ENCODE data around the gene SPATA16.
A peak's percentile ranks its signal among the peaks of the same experiment; 100 is the strongest.
"Not testable (repeated sequence)": the region's sequence is repeated elsewhere in the genome, so short reads cannot be mapped to it uniquely, and the experiment has no call there.

SPATA16 gene

DNA sequence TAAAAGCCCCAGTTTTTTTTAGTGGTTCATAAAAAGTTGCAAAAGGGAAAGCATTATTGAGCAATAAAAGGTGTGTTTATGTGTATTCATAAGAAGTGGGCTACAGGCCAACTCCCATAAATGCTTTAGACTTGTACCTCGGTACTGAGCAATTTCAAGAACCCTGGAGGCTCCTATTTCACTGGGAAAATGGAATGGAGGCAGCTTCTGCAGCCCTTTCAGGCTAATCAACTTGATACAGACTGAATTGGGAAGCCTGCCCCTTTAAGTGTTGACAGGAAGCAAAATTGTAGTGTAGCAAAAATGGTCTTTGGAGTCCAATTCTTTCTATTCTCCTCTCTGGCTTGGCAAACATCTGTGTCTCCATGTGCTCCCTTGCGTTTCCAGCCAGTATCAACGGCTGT lies 271.7 kb downstream of the SPATA16 start:
- H4K91ac ChIP-seq (ENCODE audit: low read depth, low read length) = no peak overlapping the region
- no peak overlapping the region for H3K27ac ChIP-seq (ENCODE audit: low read depth, low read length)
- no peak overlapping the region for H4K12ac ChIP-seq (ENCODE audit: low read depth, low read length)
- H3K27me3 ChIP-seq (ENCODE audit: insufficient read depth, low read length) = no peaks in the 10 kb centered on the region
- no peak overlapping the region for H3K23ac ChIP-seq (ENCODE audit: low read length)
- no peak overlapping the region for H3K9ac ChIP-seq (ENCODE audit: low read length)
- H3K4me1 ChIP-seq (ENCODE audit: control insufficient read depth in 1 of 2, insufficient read depth in 2 of 2, low read length in 2 of 2) = no peaks in the 10 kb centered on the region
- H3K4me2 ChIP-seq (ENCODE audit: low read length) = no peak overlapping the region
- H2BK5ac ChIP-seq (ENCODE audit: low read depth, low read length, poor library complexity) = no peak overlapping the region
- no CpG with 5 or more reads among the region's 3 CpGs for WGBS (ENCODE audit: extremely low coverage, insufficient coverage, insufficient read length)
- no peak overlapping the region for H2AK5ac ChIP-seq (ENCODE audit: low read length)
- H2BK12ac ChIP-seq (ENCODE audit: low read length) = no peak overlapping the region
- no peak overlapping the region for H3K4me3 ChIP-seq (ENCODE audit: low read depth, low read length)
- H3K4ac ChIP-seq (ENCODE audit: low read depth, low read length) = no peak overlapping the region
- no peaks in the 10 kb centered on the region for H3K36me3 ChIP-seq (ENCODE audit: control insufficient read depth in 1 of 2, insufficient read depth in 2 of 2, low read length in 2 of 2)
- H3K14ac ChIP-seq (ENCODE audit: low read length) = no peak overlapping the region
- no peak overlapping the region for H3K18ac ChIP-seq (ENCODE audit: low read length)
- no peaks in the 10 kb centered on the region for H3K9me3 ChIP-seq (ENCODE audit: insufficient read depth, low read depth, low read length)
- no peak overlapping the region for H2BK120ac ChIP-seq (ENCODE audit: insufficient read depth, low read length, poor library complexity)
- H4K8ac ChIP-seq (ENCODE audit: low read depth, low read length) = no peak overlapping the region
- no peaks in the 10 kb centered on the region for H3K79me2 ChIP-seq (ENCODE audit: control insufficient read depth, insufficient read depth, low read length, poor library complexity)
- no peak for DNase-seq
- H2AFZ ChIP-seq (ENCODE audit: insufficient read depth, low read length, poor library complexity) = no peak overlapping the region
- H3K79me1 ChIP-seq (ENCODE audit: low read length) = no peaks in the 10 kb centered on the region

DNA sequence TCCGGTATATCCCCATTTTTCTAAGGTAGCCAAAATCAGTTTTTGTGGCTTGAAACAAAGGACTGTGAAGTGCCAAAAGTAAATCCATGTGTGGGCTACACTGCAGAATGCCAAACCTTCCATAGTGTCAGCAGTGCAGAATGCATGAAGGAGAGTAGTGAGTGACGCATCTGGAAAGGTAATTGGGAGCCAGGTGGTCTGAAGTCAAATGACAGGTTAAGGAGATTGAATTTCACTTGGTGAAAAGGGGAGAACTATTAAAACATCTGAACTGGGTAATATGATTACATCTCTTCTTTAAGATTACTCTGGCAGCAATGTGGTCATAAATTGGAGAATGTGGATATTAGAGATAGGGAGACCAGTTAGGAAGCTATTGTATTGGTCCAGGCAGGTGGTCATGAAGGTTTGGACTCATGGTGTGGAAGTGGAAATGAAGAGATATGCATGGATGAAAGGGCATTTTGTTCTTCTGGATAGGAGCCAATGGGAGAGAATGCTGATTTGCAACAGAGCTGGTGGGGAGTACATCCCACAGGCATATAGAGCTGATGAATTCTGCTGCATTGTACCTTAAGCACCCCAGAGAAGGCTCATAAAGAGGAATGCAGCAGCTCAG lies 272.3 kb downstream of the SPATA16 start:
- no peak overlapping the region for H2AK5ac ChIP-seq (ENCODE audit: low read length)
- H3K79me2 ChIP-seq (ENCODE audit: control insufficient read depth, insufficient read depth, low read length, poor library complexity) = no peaks in the 10 kb centered on the region
- H3K4me3 ChIP-seq (ENCODE audit: low read depth, low read length) = no peak overlapping the region
- no peak overlapping the region for H3K4me2 ChIP-seq (ENCODE audit: low read length)
- H3K4me1 ChIP-seq (ENCODE audit: control insufficient read depth in 1 of 2, insufficient read depth in 2 of 2, low read length in 2 of 2) = no peaks in the 10 kb centered on the region
- no peak overlapping the region for H4K8ac ChIP-seq (ENCODE audit: low read depth, low read length)
- H4K91ac ChIP-seq (ENCODE audit: low read depth, low read length) = no peak overlapping the region
- no peak overlapping the region for H4K12ac ChIP-seq (ENCODE audit: low read depth, low read length)
- no peaks in the 10 kb centered on the region for H3K36me3 ChIP-seq (ENCODE audit: control insufficient read depth in 1 of 2, insufficient read depth in 2 of 2, low read length in 2 of 2)
- H3K79me1 ChIP-seq (ENCODE audit: low read length) = no peaks in the 10 kb centered on the region
- H3K23ac ChIP-seq (ENCODE audit: low read length) = peak overlapping the region; percentile 71
- H3K4ac ChIP-seq (ENCODE audit: low read depth, low read length) = no peak overlapping the region
- H3K18ac ChIP-seq (ENCODE audit: low read length) = no peak overlapping the region
- H3K9me3 ChIP-seq (ENCODE audit: insufficient read depth, low read depth, low read length) = no peaks in the 10 kb centered on the region
- DNase-seq = no peak
- no CpG with 5 or more reads among the region's 2 CpGs for WGBS (ENCODE audit: extremely low coverage, insufficient coverage, insufficient read length)
- no peak overlapping the region for H3K27ac ChIP-seq (ENCODE audit: low read depth, low read length)
- no peak overlapping the region for H2AFZ ChIP-seq (ENCODE audit: insufficient read depth, low read length, poor library complexity)
- no peak overlapping the region for H3K14ac ChIP-seq (ENCODE audit: low read length)
- no peak overlapping the region for H2BK120ac ChIP-seq (ENCODE audit: insufficient read depth, low read length, poor library complexity)
- no peak overlapping the region for H2BK12ac ChIP-seq (ENCODE audit: low read length)
- no peak overlapping the region for H3K9ac ChIP-seq (ENCODE audit: low read length)
- H2BK5ac ChIP-seq (ENCODE audit: low read depth, low read length, poor library complexity) = no peak overlapping the region
- H3K27me3 ChIP-seq (ENCODE audit: insufficient read depth, low read length) = no peaks in the 10 kb centered on the region

DNA sequence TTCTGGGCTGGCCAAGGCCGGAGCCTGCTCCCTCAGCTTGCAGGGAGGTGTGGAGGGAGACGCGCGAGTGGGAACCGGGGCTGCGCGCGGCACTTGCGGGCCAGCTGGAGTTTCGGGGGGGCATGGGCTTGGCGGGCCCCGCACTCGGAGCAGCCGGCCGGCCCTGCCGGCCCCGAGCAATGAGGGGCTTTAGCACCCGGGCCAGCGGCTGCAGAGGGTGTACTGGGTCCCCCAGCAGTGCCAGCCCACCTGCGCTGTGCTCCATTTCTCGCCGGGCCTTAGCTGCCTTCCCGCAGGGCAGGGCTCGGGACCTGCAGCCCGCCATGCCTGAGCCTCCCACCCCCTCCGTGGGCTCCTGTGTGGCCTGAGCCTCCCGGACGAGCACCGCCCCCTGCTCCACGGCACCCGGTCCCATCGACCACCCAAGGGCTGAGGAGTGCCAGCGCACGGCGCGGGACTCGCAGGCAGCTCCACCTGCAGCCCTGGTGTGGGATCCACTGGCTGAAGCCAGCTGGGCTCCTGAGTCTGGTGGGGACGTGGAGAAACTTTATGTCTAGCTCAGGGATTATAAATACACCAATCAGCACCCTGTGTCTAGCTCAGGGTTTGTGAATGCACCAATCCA lies 274.2 kb downstream of the SPATA16 start:
- not testable (repeated sequence) for H4K12ac ChIP-seq (ENCODE audit: low read depth, low read length); DNase-seq; H4K8ac ChIP-seq (ENCODE audit: low read depth, low read length); H3K23ac ChIP-seq (ENCODE audit: low read length); H3K36me3 ChIP-seq (ENCODE audit: control insufficient read depth in 1 of 2, insufficient read depth in 2 of 2, low read length in 2 of 2); H2AFZ ChIP-seq (ENCODE audit: insufficient read depth, low read length, poor library complexity); H2BK12ac ChIP-seq (ENCODE audit: low read length); H3K79me2 ChIP-seq (ENCODE audit: control insufficient read depth, insufficient read depth, low read length, poor library complexity); H3K79me1 ChIP-seq (ENCODE audit: low read length); H2AK5ac ChIP-seq (ENCODE audit: low read length); H3K4me1 ChIP-seq (ENCODE audit: control insufficient read depth in 1 of 2, insufficient read depth in 2 of 2, low read length in 2 of 2); H3K18ac ChIP-seq (ENCODE audit: low read length); H2BK120ac ChIP-seq (ENCODE audit: insufficient read depth, low read length, poor library complexity); H3K4me3 ChIP-seq (ENCODE audit: low read depth, low read length); H3K27ac ChIP-seq (ENCODE audit: low read depth, low read length); H3K4me2 ChIP-seq (ENCODE audit: low read length); H3K4ac ChIP-seq (ENCODE audit: low read depth, low read length); H3K9ac ChIP-seq (ENCODE audit: low read length); H2BK5ac ChIP-seq (ENCODE audit: low read depth, low read length, poor library complexity); H4K91ac ChIP-seq (ENCODE audit: low read depth, low read length); H3K27me3 ChIP-seq (ENCODE audit: insufficient read depth, low read length); H3K14ac ChIP-seq (ENCODE audit: low read length); H3K9me3 ChIP-seq (ENCODE audit: insufficient read depth, low read depth, low read length)
- WGBS (ENCODE audit: extremely low coverage, insufficient coverage, insufficient read length) = no CpG with 5 or more reads among the region's 38 CpGs

DNA sequence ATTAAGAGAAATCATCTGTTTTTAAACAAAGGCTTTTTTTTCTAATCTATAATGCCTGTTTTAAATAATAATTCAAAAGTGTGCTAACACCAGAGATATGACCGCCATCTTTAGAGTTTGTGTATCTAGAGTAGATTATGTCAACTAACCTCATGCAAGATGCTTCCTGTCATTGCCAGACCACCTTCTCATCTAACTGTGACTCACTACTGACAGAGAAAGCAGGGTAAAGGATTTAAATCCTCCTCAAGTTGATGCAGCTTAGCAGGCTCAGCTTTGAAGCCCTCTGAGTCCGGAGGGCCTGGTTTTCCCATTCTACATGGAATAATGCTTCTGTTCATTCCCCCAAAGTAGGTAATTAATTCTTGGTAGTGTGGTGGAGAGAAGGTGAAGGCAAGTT lies 282.0 kb downstream of the SPATA16 start:
- H3K4me1 ChIP-seq (ENCODE audit: control insufficient read depth in 1 of 2, insufficient read depth in 2 of 2, low read length in 2 of 2) = peaks cover 0 to 2% of the 10 kb centered on the region in 2 experiments
- H3K79me2 ChIP-seq (ENCODE audit: control insufficient read depth, insufficient read depth, low read length, poor library complexity) = no peaks in the 10 kb centered on the region
- no peak overlapping the region for H4K91ac ChIP-seq (ENCODE audit: low read depth, low read length)
- no peak overlapping the region for H2AFZ ChIP-seq (ENCODE audit: insufficient read depth, low read length, poor library complexity)
- no peak overlapping the region for H3K4me3 ChIP-seq (ENCODE audit: low read depth, low read length)
- no peaks in the 10 kb centered on the region for H3K36me3 ChIP-seq (ENCODE audit: control insufficient read depth in 1 of 2, insufficient read depth in 2 of 2, low read length in 2 of 2)
- H3K23ac ChIP-seq (ENCODE audit: low read length) = no peak overlapping the region
- no peak overlapping the region for H2BK120ac ChIP-seq (ENCODE audit: insufficient read depth, low read length, poor library complexity)
- no peak overlapping the region for H3K14ac ChIP-seq (ENCODE audit: low read length)
- no peak overlapping the region for H4K8ac ChIP-seq (ENCODE audit: low read depth, low read length)
- no peak overlapping the region for H4K12ac ChIP-seq (ENCODE audit: low read depth, low read length)
- no peak overlapping the region for H2AK5ac ChIP-seq (ENCODE audit: low read length)
- no CpG with 5 or more reads among the region's 2 CpGs for WGBS (ENCODE audit: extremely low coverage, insufficient coverage, insufficient read length)
- H3K4me2 ChIP-seq (ENCODE audit: low read length) = no peak overlapping the region
- H3K4ac ChIP-seq (ENCODE audit: low read depth, low read length) = no peak overlapping the region
- H2BK12ac ChIP-seq (ENCODE audit: low read length) = no peak overlapping the region
- no peak overlapping the region for H3K18ac ChIP-seq (ENCODE audit: low read length)
- no peak for DNase-seq
- no peak overlapping the region for H2BK5ac ChIP-seq (ENCODE audit: low read depth, low read length, poor library complexity)
- no peak overlapping the region for H3K9ac ChIP-seq (ENCODE audit: low read length)
- no peaks in the 10 kb centered on the region for H3K27me3 ChIP-seq (ENCODE audit: insufficient read depth, low read length)
- no peaks in the 10 kb centered on the region for H3K79me1 ChIP-seq (ENCODE audit: low read length)
- H3K27ac ChIP-seq (ENCODE audit: low read depth, low read length) = no peak overlapping the region
- H3K9me3 ChIP-seq (ENCODE audit: insufficient read depth, low read depth, low read length) = peaks cover 2% of the 10 kb centered on the region
